ENCODE measurements around the gene PSME3. TPM values are rescaled to one million over a fixed set of nuclear protein-coding genes. Genes with fewer than 3 reads are reported as not detected.

The PSME3 gene
- total RNA-seq, 1 experiment from 2014 or later: 222 TPM

GRCh38 chr17:42798011-42798382 lies 35.2 kb upstream of the PSME3 start:
- Mint-ChIP-seq H3K36me3 (ENCODE audit: insufficient read depth in 1 of 3, low read depth in 3 of 3) (peaks cover 5 to 24% (median 20%) of the 10 kb centered on the region in 3 experiments; a peak in 6 of 7 replicates), H3K27me3 (ENCODE audit: low read depth) (peaks cover 30% of the 10 kb centered on the region), H3K4me3 (peak overlapping the region; percentile 92), H3K9me3 (peaks cover 5 to 8% of the 10 kb centered on the region in 2 experiments), H3K27ac (peak overlapping the region in 2 of 3 experiments; percentile 52 to 83; a peak in 3 of 7 replicates), H3K4me1 (peaks cover 6 to 7% of the 10 kb centered on the region in 2 experiments)
- peak overlapping the region; percentile 86 for H3K9ac ChIP-seq (ENCODE audit: extremely low read depth, insufficient read length, low read length)
- no peak overlapping the region for H2AFZ ChIP-seq (ENCODE audit: low read length)
- H4K8ac ChIP-seq (replicated peaks; ENCODE audit: insufficient read length, low read depth, low read length): no peak overlapping the region
- no peak overlapping the region for H3K14ac ChIP-seq (ENCODE audit: insufficient read depth, low read length)
- no peak overlapping the region for H2BK120ac ChIP-seq (ENCODE audit: low read depth, low read length, poor library complexity, severe bottlenecking)
- H3K23me2 ChIP-seq (ENCODE audit: insufficient read length, low read depth, low read length, poor library complexity, severe bottlenecking): no peaks in the 10 kb centered on the region
- H2BK20ac ChIP-seq (ENCODE audit: low read depth, low read length, poor library complexity, severe bottlenecking): no peak overlapping the region
- H3K4me2 ChIP-seq (ENCODE audit: insufficient read depth, insufficient read length, low read length): peak overlapping the region; percentile 70
- H4K20me1 ChIP-seq (ENCODE audit: control insufficient read depth, insufficient read depth, insufficient read length): no peaks in the 10 kb centered on the region
- H3K4ac ChIP-seq (ENCODE audit: low read depth, low read length): no peak overlapping the region
- no peak overlapping the region for H3K56ac ChIP-seq (ENCODE audit: insufficient read length, low read depth, low read length)
- H4K91ac ChIP-seq (ENCODE audit: insufficient read length, low read depth, low read length): no peak overlapping the region
- H2BK5ac ChIP-seq (ENCODE audit: insufficient read length, low read length): no peak overlapping the region
- H4K5ac ChIP-seq (ENCODE audit: insufficient read length, low read depth, low read length): no peak overlapping the region
- H3K79me2 ChIP-seq (ENCODE audit: insufficient read depth, low read length): no peaks in the 10 kb centered on the region
- no peak overlapping the region for H3K18ac ChIP-seq (ENCODE audit: insufficient read length, low read depth, low read length)
- H3K23ac ChIP-seq (ENCODE audit: insufficient read length, low read depth, low read length): no peak overlapping the region
- no peak overlapping the region for H3K27ac ChIP-seq (ENCODE audit: insufficient read length, low read depth, low read length)
- H3K27me3 ChIP-seq (ENCODE audit: insufficient read depth, low read length): no peaks in the 10 kb centered on the region
- no peaks in the 10 kb centered on the region for H3K9me3 ChIP-seq (ENCODE audit: control insufficient read depth, low read depth, low read length)
- no peak for TF ChIP-seq CTCF (conservative IDR thresholded peaks at IDR 0.05)
- H2BK12ac ChIP-seq (ENCODE audit: insufficient read length, low read depth, low read length): no peak overlapping the region
- no peaks in the 10 kb centered on the region; the same call in 1 of the 2 replicates for H3K4me1 ChIP-seq (ENCODE audit: insufficient read depth, low read length)
- H2AK5ac ChIP-seq (ENCODE audit: insufficient read length, low read length): no peak overlapping the region
- H3K79me1 ChIP-seq (ENCODE audit: insufficient read depth, low read depth, low read length, poor library complexity, severe bottlenecking): no peaks in the 10 kb centered on the region
- no CpG with 5 or more reads among the region's 10 CpGs for WGBS (ENCODE audit: extremely low coverage, insufficient read length, low lambda C conversion rate)
- no peak overlapping the region for H2BK15ac ChIP-seq (ENCODE audit: low read depth, low read length)
- no peak overlapping the region for H3T11ph ChIP-seq (ENCODE audit: low read length)
- no peak for DNase-seq
